Keratinocyte (primary cell): ENCODE measurements around the gene ZSCAN30. TPM values are rescaled to one million over a fixed set of nuclear protein-coding genes. Genes with fewer than 3 reads are reported as not detected.

Experiments
- DNase-seq: peaks from one replicate; pipeline ENCODE4 v3.0.0-alpha.2; 2011; ENCODE audit warnings: low read depth, missing footprints, low spot score
- FAIRE-seq: peaks from 2 replicates; lab custom pipeline; 2011; peaks lifted over from hg19 to GRCh38; lab: Jason Lieb, UNC
- H2AFZ ChIP-seq: 2 replicates; pipeline ENCODE4 v1.6.0; 2012; ENCODE audit warnings: low read length, control low read depth, inconsistent platforms; ENCODE audit not compliant: control insufficient read depth
- H3K27ac ChIP-seq: 2 replicates; pipeline ENCODE4 v1.5.1; 2011; ENCODE audit warnings: low read length; ENCODE audit not compliant: control insufficient read depth, insufficient read depth
- H3K27me3 ChIP-seq: 3 replicates; pipeline ENCODE4 v1.6.0; 2011; ENCODE audit warnings: low read length; ENCODE audit not compliant: control insufficient read depth, insufficient read depth; ENCODE audit errors: extremely low read depth
- H3K36me3 ChIP-seq, 2 experiments: 2 replicates in 1 of 2; 3 replicates in 1 of 2; pipeline ENCODE4 v1.5.1; 2011; ENCODE audit warnings: low read length in 2 of 2, mild to moderate bottlenecking in 1 of 2; ENCODE audit not compliant: control insufficient read depth in 2 of 2, insufficient read depth in 2 of 2; ENCODE audit errors: extremely low read depth in 1 of 2
- H3K4me1 ChIP-seq: 3 replicates; pipeline ENCODE4 v1.5.1; 2011; ENCODE audit warnings: low read length; ENCODE audit not compliant: control insufficient read depth, insufficient read depth; ENCODE audit errors: extremely low read depth
- H3K4me2 ChIP-seq: 3 replicates; pipeline ENCODE4 v1.6.0; 2011; ENCODE audit warnings: low read depth, low read length; ENCODE audit not compliant: control insufficient read depth, insufficient read depth; ENCODE audit errors: extremely low read depth
- H3K4me3 ChIP-seq, 3 experiments: fragments of 200-600 bp in 1 of 3; sonication (generic) in 1 of 3; 2 replicates in 2 of 3; 3 replicates in 1 of 3; pipeline ENCODE4 v1.5.1; 2011 to 2016; ENCODE audit warnings: low read length in 3 of 3, mild to moderate bottlenecking in 3 of 3, control low read depth in 2 of 3, inconsistent platforms in 1 of 3, low read depth in 1 of 3, mixed read lengths in 1 of 3, mixed run types in 1 of 3, moderate library complexity in 1 of 3; ENCODE audit not compliant: control insufficient read depth in 2 of 3, insufficient read depth in 2 of 3; ENCODE audit errors: extremely low read depth in 1 of 3
- H3K79me2 ChIP-seq: 2 replicates; pipeline ENCODE4 v1.6.0; 2012; ENCODE audit warnings: low read length; ENCODE audit not compliant: control insufficient read depth, insufficient read depth
- H3K9ac ChIP-seq: 3 replicates; pipeline ENCODE4 v1.6.0; 2011; ENCODE audit warnings: low read length; ENCODE audit not compliant: control insufficient read depth, insufficient read depth; ENCODE audit errors: extremely low read depth
- H3K9me1 ChIP-seq: 3 replicates; pipeline ENCODE4 v1.6.0; 2011; ENCODE audit warnings: low read length; ENCODE audit not compliant: control insufficient read depth, insufficient read depth; ENCODE audit errors: extremely low read depth
- H3K9me3 ChIP-seq: 2 replicates; pipeline ENCODE4 v1.5.1; 2012; ENCODE audit warnings: low read depth, low read length; ENCODE audit not compliant: control insufficient read depth
- H4K20me1 ChIP-seq: 3 replicates; pipeline ENCODE4 v1.6.0; 2011; ENCODE audit warnings: low read length; ENCODE audit not compliant: control insufficient read depth, insufficient read depth; ENCODE audit errors: extremely low read depth
- EZH2 ChIP-seq: IDR thresholded peaks from one replicate; pipeline ENCODE4 v1.6.1; 2012; ENCODE audit warnings: inconsistent platforms, mild to moderate bottlenecking, low read length, moderate library complexity
- dilution Hi-C: fragments of 300-500 bp; cut with MboI; formaldehyde crosslinking; loops from one replicate; pipeline ENCODE4 v1.7.0; 2020; ENCODE audit warnings: low sequenced_read_pairs; ENCODE audit not compliant: extremely low pct_ligation_motif_present
- polyA plus RNA-seq, 5 experiments: library from polyadenylated mRNA; depleted of rRNA in 3 of 5; stranded (reverse) in 3 of 5; stranded (forward) in 1 of 5; unstranded in 1 of 5; fragments of >200 nt; gene quantifications; 1 replicate in 1 of 5; 2 replicates in 3 of 5; 3 replicates in 1 of 5; pipeline versions ENCODE4 v1.2.1 to v1.2.3, GENCODE V29; 2011 to 2012; ENCODE audit warnings: missing spikeins in 2 of 5, low read depth in 1 of 5, low replicate concordance in 1 of 5
- TF ChIP-seq, protein P1 (sequence below), 3 experiments: IDR thresholded peaks in 1 of 3; conservative IDR thresholded peaks in 1 of 3; optimal IDR thresholded peaks in 1 of 3; 2 replicates in 2 of 3; 3 replicates in 1 of 3; pipeline versions ENCODE3 to v1.5.1; 2011; ENCODE audit warnings: low read length in 3 of 3, mild to moderate bottlenecking in 3 of 3, moderate library complexity in 2 of 3, control low read depth in 1 of 3, inconsistent platforms in 1 of 3; ENCODE audit not compliant: insufficient read depth in 2 of 3; ENCODE audit errors: extremely low read depth in 1 of 3

The ZSCAN30 gene
- polyA plus RNA-seq, 1 donor (not counting 4 experiments of a cell fraction or from before 2014, with no cell fraction given): 13.6 TPM

DNA sequence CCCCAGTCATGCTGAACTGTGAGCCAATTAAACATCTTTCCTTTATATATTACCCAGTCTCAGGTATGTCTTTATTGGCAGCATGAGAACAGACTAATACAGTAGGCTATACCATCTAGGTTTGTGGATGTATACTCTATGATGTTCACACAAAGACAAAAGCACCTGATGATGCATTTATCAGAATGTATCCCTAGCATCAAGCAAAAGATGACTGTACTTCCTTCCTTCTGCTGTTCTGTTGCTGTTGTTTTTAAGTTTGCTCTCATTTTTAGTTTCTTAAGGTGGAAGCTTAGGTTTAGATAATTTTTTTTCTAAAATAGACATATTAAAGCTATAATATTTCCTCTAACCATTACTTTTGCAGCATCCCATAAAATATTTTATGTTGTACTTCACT lies 12.4 kb downstream of the ZSCAN30 start:
- no peaks in the 10 kb centered on the region for H4K20me1 ChIP-seq
- dilution Hi-C loops: no loop called here
- no peak for FAIRE-seq
- no peaks in the 10 kb centered on the region for H3K27me3 ChIP-seq
- DNase-seq: no peak
- TF ChIP-seq, protein P1, sequence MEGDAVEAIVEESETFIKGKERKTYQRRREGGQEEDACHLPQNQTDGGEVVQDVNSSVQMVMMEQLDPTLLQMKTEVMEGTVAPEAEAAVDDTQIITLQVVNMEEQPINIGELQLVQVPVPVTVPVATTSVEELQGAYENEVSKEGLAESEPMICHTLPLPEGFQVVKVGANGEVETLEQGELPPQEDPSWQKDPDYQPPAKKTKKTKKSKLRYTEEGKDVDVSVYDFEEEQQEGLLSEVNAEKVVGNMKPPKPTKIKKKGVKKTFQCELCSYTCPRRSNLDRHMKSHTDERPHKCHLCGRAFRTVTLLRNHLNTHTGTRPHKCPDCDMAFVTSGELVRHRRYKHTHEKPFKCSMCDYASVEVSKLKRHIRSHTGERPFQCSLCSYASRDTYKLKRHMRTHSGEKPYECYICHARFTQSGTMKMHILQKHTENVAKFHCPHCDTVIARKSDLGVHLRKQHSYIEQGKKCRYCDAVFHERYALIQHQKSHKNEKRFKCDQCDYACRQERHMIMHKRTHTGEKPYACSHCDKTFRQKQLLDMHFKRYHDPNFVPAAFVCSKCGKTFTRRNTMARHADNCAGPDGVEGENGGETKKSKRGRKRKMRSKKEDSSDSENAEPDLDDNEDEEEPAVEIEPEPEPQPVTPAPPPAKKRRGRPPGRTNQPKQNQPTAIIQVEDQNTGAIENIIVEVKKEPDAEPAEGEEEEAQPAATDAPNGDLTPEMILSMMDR (optimal IDR thresholded peaks at IDR 0.05 in 1 of 3, IDR thresholded peaks at IDR 0.05 in 1 of 3, conservative IDR thresholded peaks at IDR 0.05 in 1 of 3; ENCODE audit: extremely low read depth in 1 of 3, insufficient read depth in 2 of 3, low read length in 3 of 3): no peak
- TF ChIP-seq EZH2: no peak
- no peak overlapping the region for H3K27ac ChIP-seq
- H3K9me1 ChIP-seq: no peaks in the 10 kb centered on the region
- H3K79me2 ChIP-seq: peaks cover 5% of the 10 kb centered on the region
- H3K4me3 ChIP-seq: no peak overlapping the region
- H2AFZ ChIP-seq: no peak overlapping the region
- no peak overlapping the region for H3K4me2 ChIP-seq
- H3K9me3 ChIP-seq: peaks cover 2% of the 10 kb centered on the region
- H3K9ac ChIP-seq: no peak overlapping the region
- no peaks in the 10 kb centered on the region for H3K36me3 ChIP-seq
- peaks cover 7% of the 10 kb centered on the region for H3K4me1 ChIP-seq

DNA sequence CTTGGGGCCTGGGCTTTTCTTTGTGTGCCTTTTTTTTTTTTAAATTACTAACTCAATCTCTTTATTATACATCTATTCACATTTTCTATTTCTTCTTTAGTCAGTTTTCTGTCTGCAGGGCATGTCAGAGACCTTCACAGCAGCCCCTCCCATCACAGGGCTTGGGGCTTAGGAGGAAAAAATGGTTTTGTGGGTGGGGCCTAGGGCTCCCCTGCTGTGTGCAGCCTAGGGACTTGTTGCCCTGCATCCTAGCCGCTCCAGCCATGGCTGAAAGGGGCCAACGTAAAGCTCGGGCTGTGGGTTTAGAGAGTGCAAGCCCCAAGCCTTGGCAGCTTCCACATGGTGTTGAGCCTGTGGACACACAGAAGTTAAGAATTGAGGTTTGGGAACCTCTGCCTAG lies 13.8 kb downstream of the ZSCAN30 start:
- Histone ChIP-seq H2AFZ (no peak overlapping the region), H3K79me2 (no peaks in the 10 kb centered on the region), H3K9me1 (no peaks in the 10 kb centered on the region), H3K4me1 (no peaks in the 10 kb centered on the region), H3K27ac (no peak overlapping the region), H3K27me3 (no peaks in the 10 kb centered on the region), H4K20me1 (no peaks in the 10 kb centered on the region), H3K4me3 (no peak overlapping the region), H3K4me2 (no peak overlapping the region), H3K9me3 (peaks cover 2% of the 10 kb centered on the region), H3K9ac (no peak overlapping the region), H3K36me3 (no peaks in the 10 kb centered on the region)
- FAIRE-seq (no peak), DNase-seq (no peak)
- dilution Hi-C loops: no loop called here
- TF ChIP-seq, protein P1 (optimal IDR thresholded peaks at IDR 0.05 in 1 of 3, IDR thresholded peaks at IDR 0.05 in 1 of 3, conservative IDR thresholded peaks at IDR 0.05 in 1 of 3; ENCODE audit: extremely low read depth in 1 of 3, insufficient read depth in 2 of 3, low read length in 3 of 3): no peak
- TF ChIP-seq EZH2: no peak
